COLO668 (cell line): ENCODE measurements around the gene JUP.
"Not testable (repeated sequence)": the region's sequence is repeated elsewhere in the genome, so short reads cannot be mapped to it uniquely, and the experiment has no call there.

ENCODE experiments used
- DNase-seq: peaks from one replicate; lab custom pipeline; 2025; ENCODE audit not compliant: unreplicated experiment; lab: John Stamatoyannopoulos, UW

The JUP gene

GRCh38 chr17:41786227-41787020 is at the start of gene JUP:
Gene JUP, minus strand, starts transcription at chr17:41786711. Its CDS starts 14,857 bp downstream, at chr17:41771854.
- DNase-seq, result peak; percentile 97

GRCh38 chr17:41835800-41836549 is 49.5 kb upstream of the JUP start, which contains the start of gene NT5C3B:
Gene NT5C3B, minus strand, starts transcription at chr17:41836232. Its CDS starts 39 bp downstream, at chr17:41836193.
- no peak for DNase-seq

- DNase-seq, result no peak
Observed at GRCh38 chr17:41835214-41835799, 48.8 kb upstream of the JUP start.

GRCh38 chr17:41829961-41830360 is 43.5 kb upstream of the JUP start:
- not testable (repeated sequence) for DNase-seq

GRCh38 chr17:41825175-41825845 is 38.8 kb upstream of the JUP start:
- no peak for DNase-seq

GRCh38 chr17:41824086-41824485 is 37.6 kb upstream of the JUP start:
- DNase-seq, result no peak

GRCh38 chr17:41823580-41823979 is 37.1 kb upstream of the JUP start:
- no peak for DNase-seq

- no peak for DNase-seq
Observed at GRCh38 chr17:41823141-41823524, 36.6 kb upstream of the JUP start.

GRCh38 chr17:41822216-41823140 is 36.0 kb upstream of the JUP start:
- DNase-seq, result no peak

- DNase-seq, result no peak
Observed at GRCh38 chr17:41821776-41822175, 35.3 kb upstream of the JUP start.

- no peak for DNase-seq
Observed at GRCh38 chr17:41818024-41818423, 31.5 kb upstream of the JUP start.

GRCh38 chr17:41816637-41817320 is 30.3 kb upstream of the JUP start:
- no peak for DNase-seq

- DNase-seq, result no peak
Observed at GRCh38 chr17:41814195-41814594, 27.7 kb upstream of the JUP start.

- no peak for DNase-seq
Observed at GRCh38 chr17:41813699-41814124, 27.2 kb upstream of the JUP start.

GRCh38 chr17:41813152-41813680 is 26.7 kb upstream of the JUP start:
- DNase-seq, result no peak

- DNase-seq, result peak; percentile 48
Observed at GRCh38 chr17:41812381-41813151, 26.1 kb upstream of the JUP start, which contains the start of gene FKBP10. Gene FKBP10, plus strand, starts transcription at chr17:41813004. Its CDS starts 31 bp downstream, at chr17:41813035.

- DNase-seq, result peak; percentile 79
Observed at GRCh38 chr17:41811549-41812380, 25.3 kb upstream of the JUP start, which contains the start of gene P3H4. Gene P3H4, minus strand, starts transcription at chr17:41811949. Its CDS starts 34 bp downstream, at chr17:41811915.
